HG02884 (cell line): ENCODE data around the gene PKHD1.
A peak's percentile ranks its signal among the peaks of the same experiment; 100 is the strongest.

ENCODE experiments used
- ATAC-seq: cut with Tn5 transposase; IDR thresholded peaks from one replicate; pipeline ENCODE4 v1.9.1; 2021; ENCODE audit warnings: mild to moderate bottlenecking, moderate library complexity; ENCODE audit not compliant: unreplicated experiment

The PKHD1 gene

DNA sequence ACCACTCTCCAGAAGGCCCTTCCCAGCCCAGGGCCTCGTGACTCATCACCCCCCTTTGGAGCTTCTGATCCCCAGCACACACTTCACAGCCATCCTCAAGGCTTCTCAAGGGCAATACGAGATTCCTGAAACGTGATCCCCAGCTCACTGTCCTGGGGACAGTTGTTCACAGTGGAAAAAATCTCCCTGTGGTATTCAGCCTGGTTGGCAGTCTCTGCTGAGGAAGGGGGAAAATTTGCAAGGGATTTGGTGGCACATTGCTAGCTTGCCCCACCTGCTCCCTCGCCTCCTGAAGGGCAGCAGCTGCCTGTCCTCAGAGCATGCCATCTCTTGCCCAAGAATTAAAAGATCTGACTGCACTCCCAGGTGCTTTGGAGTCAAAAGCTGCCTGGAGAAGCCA, 20.7 kb upstream of the PKHD1 start:
- no peak for ATAC-seq

DNA sequence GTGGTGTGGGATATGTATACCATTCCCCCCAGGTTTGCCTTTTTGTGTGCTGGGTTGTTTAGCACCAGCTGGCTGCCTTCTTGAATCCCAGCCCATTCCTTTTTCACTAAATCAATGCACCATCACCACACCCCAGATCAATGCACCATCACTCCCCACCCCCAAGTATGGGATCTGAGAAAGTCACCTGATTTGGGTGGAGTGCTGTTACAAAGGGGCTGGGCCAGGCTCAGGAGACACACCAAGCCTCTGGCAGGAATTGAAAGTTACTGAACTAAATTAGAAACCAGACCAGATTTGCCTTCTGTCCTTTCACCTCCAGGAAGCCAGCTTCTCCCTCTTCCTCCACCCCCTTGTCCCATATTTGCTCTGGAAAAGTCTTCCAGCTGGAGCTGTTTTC, 19.6 kb upstream of the PKHD1 start:
- ATAC-seq, result no peak

- ATAC-seq, result no peak
Observed at GRCh38 chr6:52104979-52105378, 17.6 kb upstream of the PKHD1 start.

DNA sequence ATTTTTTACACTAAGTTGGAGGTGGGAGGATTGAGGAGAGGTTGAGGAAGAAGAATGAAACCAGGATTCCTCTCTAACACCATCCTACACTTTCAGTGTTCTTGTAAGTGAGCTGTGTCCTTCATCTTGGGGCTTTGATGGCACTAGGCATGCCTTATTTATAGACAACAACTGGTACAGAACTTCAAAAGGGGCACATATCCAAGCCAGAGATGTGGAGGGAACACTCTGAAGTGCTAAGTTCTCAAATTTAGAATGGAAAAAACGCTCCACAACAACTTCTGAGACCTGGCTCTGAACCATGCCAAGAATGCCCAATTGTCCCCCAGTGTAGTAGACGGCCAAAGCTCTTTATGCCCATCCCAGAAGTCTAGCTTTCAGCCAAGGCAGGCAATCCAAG, 16.2 kb upstream of the PKHD1 start:
- no peak for ATAC-seq

GRCh38 chr6:52102405-52102804, 15.0 kb upstream of the PKHD1 start:
- ATAC-seq, result no peak

DNA sequence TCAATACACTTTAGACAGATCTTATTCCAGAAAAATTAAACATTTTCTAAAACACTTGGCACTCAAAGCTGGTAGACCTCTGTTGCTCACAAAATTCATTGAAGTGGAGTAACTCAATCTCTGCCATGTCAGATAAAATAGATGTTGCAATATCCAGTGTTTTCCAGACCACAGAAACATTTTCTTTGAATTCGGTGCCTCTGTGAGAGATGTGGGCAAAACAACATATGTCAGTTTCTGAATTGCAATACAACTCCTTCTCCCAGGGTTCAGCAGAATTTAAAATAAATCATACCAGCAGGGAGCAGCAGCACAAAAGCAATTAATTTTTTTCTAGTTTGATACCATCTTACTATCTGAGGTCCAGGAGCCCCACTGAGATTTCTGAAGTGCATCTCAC, 11.3 kb upstream of the PKHD1 start:
- ATAC-seq, result no peak

GRCh38 chr6:52089758-52090348, 2.4 kb upstream of the PKHD1 start:
- ATAC-seq, result no peak

- no peak for ATAC-seq
Observed at GRCh38 chr6:52086741-52087140, 672 bp downstream of the PKHD1 start.

DNA sequence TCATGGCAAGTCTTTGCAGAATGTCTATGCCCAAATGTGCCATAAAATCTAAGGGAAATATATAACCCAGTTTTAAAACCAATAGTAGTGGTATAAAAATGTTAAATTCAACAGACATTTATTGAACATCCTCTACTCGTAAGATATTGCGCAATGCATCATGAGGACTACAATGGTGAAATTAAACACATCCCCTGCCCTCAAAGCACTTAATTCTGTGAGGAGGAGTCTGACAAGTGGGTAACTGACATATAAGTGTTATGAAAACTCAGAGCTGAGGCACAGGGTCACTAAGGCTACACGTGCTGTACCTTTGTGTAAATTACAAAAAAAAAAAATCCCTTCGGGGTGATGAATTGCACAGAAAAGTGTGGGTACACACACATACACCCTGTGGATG, 6.2 kb downstream of the PKHD1 start:
- no peak for ATAC-seq

- ATAC-seq, result no peak
Observed at GRCh38 chr6:52077961-52078625, 9.3 kb downstream of the PKHD1 start.

- no peak for ATAC-seq
Observed at GRCh38 chr6:52077180-52077884, 10.1 kb downstream of the PKHD1 start.

- ATAC-seq, result no peak
Observed at GRCh38 chr6:52076791-52077179, 10.6 kb downstream of the PKHD1 start.

- ATAC-seq, result no peak
Observed at GRCh38 chr6:52074716-52075115, 12.7 kb downstream of the PKHD1 start.

DNA sequence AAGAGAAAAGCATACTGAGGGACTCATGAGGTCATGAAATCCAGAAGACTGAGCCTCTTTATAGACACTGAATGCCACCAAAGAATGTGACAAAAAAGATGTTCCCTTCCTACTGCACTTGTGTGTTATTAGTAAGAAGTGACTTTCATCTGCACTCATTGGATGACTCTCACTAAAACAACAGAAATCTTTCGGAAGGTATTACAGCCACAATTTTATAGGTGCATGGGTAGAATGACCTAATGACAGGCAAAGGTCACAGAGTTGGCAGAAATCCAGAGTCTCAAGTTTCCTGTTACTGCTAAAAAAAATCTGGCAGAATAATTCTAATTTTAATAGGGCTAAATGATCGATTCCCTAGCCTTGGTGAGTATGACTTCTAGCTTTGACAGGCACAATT, 13.3 kb downstream of the PKHD1 start:
- no peak for ATAC-seq

DNA sequence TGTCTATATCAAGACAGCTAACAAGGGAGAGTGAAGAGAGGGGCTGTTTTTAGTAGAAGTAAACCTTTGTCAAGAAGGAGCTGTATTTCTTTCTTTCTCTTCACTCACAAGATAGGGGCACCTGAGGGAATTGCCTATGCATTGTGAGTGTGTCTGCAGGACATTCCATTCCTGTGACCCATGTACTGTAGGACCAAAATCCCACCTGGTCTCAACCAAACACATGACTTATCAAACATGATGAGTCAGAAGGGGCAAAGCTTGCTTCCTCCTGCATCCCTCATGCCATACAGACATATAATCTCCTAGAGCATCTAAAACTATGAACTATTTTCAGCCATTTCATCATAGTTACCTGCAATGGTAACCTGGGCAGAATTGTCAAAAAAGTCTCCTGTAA, 21.8 kb downstream of the PKHD1 start:
- ATAC-seq, result no peak

- ATAC-seq, result peak; percentile 99
Observed at GRCh38 chr6:52063584-52064344, 23.6 kb downstream of the PKHD1 start.

GRCh38 chr6:52061481-52061880, 25.9 kb downstream of the PKHD1 start:
- no peak for ATAC-seq

DNA sequence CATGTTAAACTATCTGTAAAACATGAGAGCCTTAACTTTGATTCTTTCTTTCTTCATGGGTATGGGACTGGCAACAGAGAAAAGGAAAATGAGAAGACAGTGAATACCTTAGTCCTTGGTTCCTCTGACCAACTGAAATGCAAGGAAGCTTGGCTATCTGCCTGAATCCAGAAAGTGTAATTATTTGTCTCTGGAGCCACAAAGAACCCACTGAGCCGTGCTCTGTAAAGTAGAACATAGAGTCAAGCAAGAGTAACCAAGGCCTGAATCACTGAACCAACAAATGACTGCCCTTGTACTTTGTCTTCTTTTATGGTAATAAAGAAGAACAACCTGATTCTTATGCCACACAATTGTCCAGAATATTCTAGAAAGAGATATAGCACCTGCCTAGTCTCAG, 27.6 kb downstream of the PKHD1 start:
- no peak for ATAC-seq

DNA sequence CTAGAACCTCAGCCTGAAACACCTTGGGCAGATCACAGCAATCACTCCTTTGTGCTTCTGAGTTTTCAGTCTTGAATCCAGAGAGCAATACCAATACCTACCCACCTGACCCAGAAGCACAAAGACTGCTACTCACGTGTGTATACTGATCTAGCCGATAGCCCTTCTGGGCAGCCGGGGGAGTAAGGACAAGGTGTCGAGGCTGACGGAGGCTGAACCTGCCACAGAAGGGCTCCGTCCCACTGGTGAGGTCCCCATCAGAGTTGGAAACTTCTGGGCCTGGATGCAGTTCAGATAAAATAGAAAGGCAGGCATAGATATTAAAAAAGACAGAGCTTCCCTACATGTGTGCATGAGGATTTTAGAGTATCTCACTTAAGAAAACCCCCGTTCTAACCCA, 32.0 kb downstream of the PKHD1 start:
- ATAC-seq, result no peak

GRCh38 chr6:52053038-52053695, 34.2 kb downstream of the PKHD1 start:
- ATAC-seq, result no peak

- no peak for ATAC-seq
Observed at GRCh38 chr6:52050051-52050405, 37.4 kb downstream of the PKHD1 start.
